HUDEP-2 (cell line): ENCODE measurements around the gene ACKR4.
"Not testable (repeated sequence)": the region's sequence is repeated elsewhere in the genome, so short reads cannot be mapped to it uniquely, and the experiment has no call there.

Experiments used
- DNase-seq, 76 experiments: peaks; one replicate each; lab custom pipeline; 2025; ENCODE audit not compliant: unreplicated experiment in 76 of 76; lab: John Stamatoyannopoulos, UW

The ACKR4 gene

GRCh38 chr3:132596816-132597433 is at the start of gene ACKR4:
TSS of gene ACKR4 (plus strand) at chr3:132597270. CDS start at chr3:132600398, 3,128 bp downstream.
- DNase-seq = no peak

GRCh38 chr3:132549169-132549568 is 47.9 kb upstream of the ACKR4 start:
- no peak for DNase-seq

- peak in 3 of 76 experiments; percentile 9 to 15 (median 15) for DNase-seq
These were observed 47.0 kb upstream of the ACKR4 start for GRCh38 chr3:132549890-132550578.

DNA sequence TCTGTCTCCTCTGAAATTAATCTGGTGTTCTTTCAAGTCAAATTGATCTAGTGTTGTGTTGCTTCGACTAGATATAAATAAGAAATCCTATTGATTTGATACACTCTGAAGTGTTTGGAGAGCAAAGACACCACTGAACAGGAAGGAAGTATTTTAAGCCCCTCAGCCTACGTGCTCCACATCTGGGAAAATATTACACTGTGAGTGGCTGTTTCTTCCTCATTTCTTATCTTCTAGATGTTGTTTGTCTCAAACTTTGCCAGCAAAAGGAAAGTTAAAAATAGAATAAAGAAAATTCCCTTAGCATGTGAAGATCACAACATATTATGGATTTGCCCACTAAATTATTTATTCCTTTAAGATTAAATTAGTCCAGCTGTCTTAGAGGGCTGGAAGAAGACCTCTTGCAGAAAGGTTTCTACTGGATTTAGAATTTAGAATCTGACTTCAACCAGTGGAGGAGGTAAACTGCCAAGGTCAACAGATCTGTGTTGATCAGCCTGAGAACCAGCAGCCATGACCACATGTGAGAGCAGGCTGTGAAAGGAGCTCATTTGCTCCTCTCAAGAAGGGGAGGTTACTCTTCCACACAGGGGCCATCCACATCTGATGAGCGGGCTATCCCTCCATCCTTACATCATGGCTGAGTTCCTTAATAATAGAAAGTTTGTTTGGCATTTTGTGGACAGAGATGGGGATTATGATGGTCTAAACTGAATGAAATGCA is 46.3 kb upstream of the ACKR4 start:
- DNase-seq = peak in 1 of 76 experiments; percentile 5

GRCh38 chr3:132553826-132554225 is 43.2 kb upstream of the ACKR4 start:
- no peak for DNase-seq

DNA sequence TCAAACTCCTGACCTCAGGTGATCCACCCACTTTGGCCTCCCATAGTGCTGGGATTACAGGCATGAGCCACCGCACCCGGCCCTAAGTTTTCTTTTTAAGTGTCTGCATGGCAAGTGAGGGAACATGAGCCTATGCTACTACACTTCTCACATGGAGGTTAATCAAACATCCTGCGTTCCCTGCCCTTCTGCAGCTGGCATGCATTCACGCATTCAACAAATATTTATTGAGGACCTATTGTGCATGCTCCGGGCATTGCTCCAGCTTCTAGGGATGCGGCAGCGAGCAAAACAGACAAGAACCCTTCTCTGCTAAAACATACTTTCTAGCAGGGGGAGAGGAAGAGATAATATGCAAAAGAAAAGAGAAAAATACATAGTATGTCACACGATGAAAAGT is 42.6 kb upstream of the ACKR4 start:
- DNase-seq = no peak

DNA sequence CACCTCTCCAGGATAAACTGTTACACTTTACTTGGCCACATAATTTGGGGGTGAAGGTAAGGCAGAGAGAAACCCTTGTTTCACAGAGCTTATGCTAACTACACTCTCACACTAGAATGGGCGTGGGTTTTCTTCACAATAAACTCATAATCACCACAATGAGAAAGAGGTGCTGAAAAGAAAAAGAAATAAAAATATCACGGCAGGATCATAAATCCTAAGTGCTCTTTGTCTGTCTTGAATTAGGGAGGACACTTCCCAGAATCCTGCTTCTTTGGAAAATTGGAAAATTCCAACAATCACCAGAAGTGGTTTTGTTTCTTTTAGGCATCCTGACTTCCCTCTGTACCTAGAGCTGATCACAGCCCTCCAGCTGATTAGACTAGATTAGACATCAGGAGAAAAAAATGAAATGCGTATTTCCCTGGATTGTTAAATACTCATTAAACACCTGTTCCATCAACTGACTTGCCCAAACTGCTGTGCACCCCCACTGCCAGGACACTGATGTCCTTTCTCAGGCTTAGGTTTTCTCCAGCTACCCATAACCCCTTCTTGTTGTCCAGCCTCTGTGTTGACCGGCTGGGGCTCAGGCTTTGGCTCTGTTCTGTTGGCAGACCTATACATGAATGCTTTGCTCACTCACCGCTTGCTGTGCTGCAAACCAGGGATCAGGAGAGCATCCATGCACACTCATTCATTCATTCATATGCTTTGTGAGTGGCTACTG is 41.6 kb upstream of the ACKR4 start:
- DNase-seq = no peak

- not testable (repeated sequence) for DNase-seq
These were observed 41.1 kb upstream of the ACKR4 start for GRCh38 chr3:132556036-132556386.

DNA sequence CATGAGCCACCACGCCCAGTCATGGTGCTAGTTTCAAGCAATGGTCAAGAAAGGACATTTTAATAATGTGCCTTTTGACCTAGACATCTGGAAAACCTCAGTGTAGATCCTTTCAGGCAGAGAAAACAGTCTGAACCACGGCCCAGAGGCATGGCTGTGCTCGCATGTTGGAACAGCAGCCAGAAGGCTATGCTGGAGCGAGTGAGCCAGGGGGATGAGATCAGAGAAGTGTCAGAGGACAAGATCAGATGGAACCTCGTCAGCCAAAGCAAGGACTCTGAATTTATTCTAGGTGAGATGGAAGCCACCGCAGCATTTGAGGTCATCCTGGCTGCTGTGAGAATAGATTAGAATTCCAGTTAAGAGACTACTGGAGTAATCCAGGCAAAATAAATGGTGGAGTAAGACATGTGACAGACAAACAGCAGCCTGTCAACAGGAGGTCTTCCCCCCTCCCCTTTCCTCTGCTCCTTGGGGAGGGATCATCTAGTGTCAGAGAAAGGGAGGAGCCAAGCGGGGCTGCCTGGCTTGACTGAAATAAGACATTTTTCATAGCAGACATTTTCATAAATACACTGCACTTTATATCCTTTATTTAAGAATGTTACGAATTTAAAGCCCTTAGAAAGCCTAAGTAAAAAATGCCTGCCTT is 40.4 kb upstream of the ACKR4 start:
- no peak for DNase-seq

GRCh38 chr3:132561003-132561402 is 36.1 kb upstream of the ACKR4 start:
- DNase-seq = no peak

DNA sequence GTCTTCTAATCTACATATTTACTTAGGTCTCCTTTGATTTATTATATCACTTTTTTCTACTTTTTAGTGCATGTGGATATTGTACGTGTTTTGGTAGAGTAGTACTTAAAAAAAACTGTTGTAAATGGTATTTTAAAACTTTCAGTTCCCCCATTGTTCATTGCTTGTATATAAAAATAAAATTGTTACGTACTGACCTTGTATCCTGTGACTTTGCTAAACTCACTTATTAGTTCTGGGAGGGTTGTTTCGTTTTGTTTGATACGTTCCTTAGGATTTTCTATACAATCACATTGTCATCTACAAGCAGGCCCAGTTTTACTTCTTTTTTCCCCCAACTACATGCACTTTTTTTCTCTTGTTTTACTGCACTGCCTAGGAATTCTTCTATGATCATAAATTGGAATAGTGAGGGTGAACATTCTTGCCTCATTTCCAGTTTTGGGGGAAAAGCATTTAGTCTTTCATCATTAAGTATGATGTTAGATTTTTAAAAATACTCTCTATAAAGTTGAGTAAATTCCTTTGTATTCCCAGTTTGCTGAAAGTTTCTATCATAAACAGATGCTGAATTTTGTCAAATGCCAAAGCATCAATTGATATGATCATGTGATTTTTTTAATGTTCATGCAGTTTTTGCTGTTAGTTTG is 33.5 kb upstream of the ACKR4 start:
- DNase-seq = no peak

GRCh38 chr3:132564070-132564465 is 33.0 kb upstream of the ACKR4 start:
- no peak for DNase-seq

DNA sequence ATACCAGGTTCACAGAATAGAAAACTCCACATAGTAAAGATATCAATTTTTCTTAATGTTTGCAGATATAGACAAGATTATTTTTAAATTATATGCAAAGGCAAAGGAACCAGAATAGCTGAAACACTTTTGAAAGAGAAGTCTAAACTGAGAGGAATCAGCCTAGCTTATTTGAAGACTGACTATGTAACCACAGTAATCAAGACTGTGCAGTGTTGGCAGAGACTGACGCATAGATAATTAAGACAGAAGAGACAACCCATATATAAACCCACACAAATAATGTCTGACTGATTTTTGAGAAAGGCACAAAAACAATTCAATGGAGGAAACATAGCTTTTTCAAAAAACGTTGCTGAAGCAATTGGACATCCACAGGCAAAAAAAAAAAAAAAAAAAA is 28.6 kb upstream of the ACKR4 start:
- no peak for DNase-seq

- no peak for DNase-seq
These were observed 27.9 kb upstream of the ACKR4 start for GRCh38 chr3:132569153-132569552.

GRCh38 chr3:132569580-132569979 is 27.5 kb upstream of the ACKR4 start:
- no peak for DNase-seq

DNA sequence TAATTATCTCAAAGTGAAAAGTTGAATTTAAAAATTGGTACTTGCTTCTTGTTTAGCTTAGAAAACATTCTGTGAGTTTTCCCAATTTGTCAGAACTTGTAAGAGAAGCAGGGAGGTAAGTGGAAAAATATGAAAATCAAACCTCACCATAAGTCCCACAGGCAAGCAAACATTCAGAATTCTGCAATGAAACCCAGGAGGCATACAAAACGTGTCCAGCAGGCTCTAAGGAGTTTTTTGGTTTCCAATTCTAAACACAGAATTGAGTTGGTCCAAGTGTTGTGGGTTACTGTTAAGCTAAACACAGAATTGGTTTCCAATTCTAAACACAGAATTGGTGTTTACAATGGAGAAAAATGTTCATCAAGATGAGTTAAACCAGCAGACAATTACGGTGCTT is 27.1 kb upstream of the ACKR4 start:
- no peak for DNase-seq

- DNase-seq = no peak
These were observed 23.3 kb upstream of the ACKR4 start for GRCh38 chr3:132573797-132574211.

- no peak for DNase-seq
These were observed 9.7 kb upstream of the ACKR4 start for GRCh38 chr3:132587401-132587800.

GRCh38 chr3:132592216-132592615 is 4.9 kb upstream of the ACKR4 start:
- no peak for DNase-seq

DNA sequence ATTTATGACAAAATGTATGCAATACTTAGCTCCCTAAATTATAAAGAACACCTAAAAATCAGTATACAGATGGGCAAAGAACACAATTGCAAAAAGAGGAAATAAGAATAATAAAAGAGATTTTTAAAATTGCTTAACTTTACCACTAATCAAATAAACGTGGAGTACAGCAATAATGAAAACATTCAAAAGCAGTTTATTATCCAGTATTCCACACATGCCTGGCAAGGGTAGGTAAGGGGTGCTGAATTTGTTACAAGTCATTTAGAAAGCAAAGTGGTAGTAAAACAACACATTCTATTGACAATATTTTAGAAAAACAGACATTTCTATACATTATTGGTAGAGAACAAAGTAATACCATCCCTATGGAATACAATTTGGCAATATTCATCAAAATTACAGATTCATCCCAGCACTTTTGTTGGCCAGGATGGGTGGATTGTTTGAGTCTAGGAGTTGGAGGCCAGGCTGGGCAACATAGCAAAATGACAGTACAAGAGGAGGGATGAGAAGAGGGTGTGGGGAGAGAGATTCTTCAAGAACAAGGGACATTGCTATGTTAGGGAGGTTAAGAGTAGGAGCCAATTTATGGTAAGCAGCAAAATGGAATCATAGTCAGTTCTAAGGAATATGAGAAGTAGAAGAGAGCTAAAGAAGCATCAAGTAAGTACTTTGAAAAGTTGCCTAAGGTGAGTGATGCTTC is 3.7 kb upstream of the ACKR4 start:
- no peak for DNase-seq
